AG09309 (cell line): ENCODE measurements around the gene TMPRSS13.

Source experiments
- DNase-seq: peaks from one replicate; pipeline ENCODE4 v3.0.0-alpha.2; 2010; ENCODE audit warnings: low read depth
- H3K4me3 ChIP-seq: 2 replicates; pipeline ENCODE4 v1.5.1; 2011; ENCODE audit warnings: mild to moderate bottlenecking, low read depth, low read length, moderate library complexity; ENCODE audit not compliant: control insufficient read depth
- TF ChIP-seq, protein P1 (sequence below): IDR thresholded peaks from 2 replicates; pipeline ENCODE4 v1.5.1; 2011; ENCODE audit warnings: mild to moderate bottlenecking, low read depth, low read length, inconsistent platforms; ENCODE audit not compliant: insufficient read depth, control insufficient read depth; ENCODE audit errors: missing control alignments

Gene TMPRSS13

DNA sequence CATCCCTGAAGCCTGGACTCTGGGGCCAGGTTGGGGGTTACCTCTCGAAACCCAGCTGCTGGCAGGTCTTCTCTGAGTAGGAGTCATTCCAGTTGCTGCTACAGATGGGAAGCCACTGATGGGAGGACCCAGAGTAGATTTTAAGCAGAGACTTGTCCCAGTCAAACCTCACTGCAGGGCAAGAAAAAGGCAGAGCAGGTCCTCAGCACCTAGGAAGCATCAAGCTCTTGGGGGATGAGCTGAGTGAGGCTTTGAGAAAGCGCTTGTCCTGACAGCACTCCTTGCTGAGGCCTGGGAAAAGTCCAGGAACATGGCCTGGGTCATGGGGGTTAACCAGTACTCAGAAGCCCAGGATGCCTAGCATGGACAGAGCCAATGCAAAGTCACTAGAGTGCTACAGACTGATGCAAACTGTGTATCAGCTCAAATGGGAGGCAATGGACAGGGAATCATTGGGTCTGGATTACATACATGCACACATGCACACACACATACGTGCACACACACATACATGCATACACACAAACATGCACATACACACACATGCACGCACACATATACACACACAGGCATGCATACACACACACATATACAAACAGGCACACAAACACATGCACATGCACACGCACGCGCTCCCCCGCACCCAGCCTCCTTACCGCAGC lies 15.3 kb downstream of the TMPRSS13 start:
- no peak for DNase-seq
- no peak overlapping the region for H3K4me3 ChIP-seq
- TF ChIP-seq, protein P1, sequence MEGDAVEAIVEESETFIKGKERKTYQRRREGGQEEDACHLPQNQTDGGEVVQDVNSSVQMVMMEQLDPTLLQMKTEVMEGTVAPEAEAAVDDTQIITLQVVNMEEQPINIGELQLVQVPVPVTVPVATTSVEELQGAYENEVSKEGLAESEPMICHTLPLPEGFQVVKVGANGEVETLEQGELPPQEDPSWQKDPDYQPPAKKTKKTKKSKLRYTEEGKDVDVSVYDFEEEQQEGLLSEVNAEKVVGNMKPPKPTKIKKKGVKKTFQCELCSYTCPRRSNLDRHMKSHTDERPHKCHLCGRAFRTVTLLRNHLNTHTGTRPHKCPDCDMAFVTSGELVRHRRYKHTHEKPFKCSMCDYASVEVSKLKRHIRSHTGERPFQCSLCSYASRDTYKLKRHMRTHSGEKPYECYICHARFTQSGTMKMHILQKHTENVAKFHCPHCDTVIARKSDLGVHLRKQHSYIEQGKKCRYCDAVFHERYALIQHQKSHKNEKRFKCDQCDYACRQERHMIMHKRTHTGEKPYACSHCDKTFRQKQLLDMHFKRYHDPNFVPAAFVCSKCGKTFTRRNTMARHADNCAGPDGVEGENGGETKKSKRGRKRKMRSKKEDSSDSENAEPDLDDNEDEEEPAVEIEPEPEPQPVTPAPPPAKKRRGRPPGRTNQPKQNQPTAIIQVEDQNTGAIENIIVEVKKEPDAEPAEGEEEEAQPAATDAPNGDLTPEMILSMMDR: no peak

DNA sequence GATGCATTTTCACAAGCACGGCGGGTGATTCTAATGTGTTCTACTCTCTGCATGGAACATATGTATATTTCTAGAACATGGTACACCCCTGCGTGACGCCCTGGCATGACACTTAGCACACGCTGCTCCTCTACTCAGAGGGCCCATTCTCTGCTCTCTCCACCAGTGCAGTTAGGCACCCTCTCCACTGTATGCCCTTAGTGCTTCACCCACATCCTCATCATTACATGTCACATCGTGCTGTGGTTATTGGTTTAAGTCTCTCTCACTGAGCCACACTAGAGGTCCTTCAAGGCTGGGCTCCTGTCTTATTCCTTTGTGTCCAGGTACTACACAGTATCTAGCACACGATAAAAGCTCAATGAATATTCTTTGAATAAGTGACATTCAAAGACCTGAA lies 16.7 kb downstream of the TMPRSS13 start:
- no peak for DNase-seq
- no peak overlapping the region for H3K4me3 ChIP-seq
- TF ChIP-seq, protein P1: no peak

DNA sequence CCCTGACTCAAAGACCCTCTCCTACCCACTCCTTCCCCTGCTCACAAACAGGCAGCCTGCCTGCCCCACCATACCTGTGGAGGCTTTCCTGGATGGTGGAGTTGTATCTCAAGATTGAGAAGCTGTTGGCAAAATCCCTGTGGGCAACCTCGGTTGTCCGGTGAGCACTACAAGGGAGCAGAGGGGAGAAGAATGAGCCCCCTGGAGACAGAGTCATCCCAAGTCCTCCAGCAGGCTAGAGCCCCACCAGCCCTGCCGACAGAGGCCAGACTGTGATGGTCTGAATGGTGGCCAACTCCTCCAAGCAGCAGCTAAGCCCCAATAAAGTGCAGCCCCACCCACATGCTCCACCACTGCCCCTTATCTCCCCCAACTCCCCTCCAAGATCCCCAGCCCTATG lies 17.5 kb downstream of the TMPRSS13 start:
- no peak for DNase-seq

DNA sequence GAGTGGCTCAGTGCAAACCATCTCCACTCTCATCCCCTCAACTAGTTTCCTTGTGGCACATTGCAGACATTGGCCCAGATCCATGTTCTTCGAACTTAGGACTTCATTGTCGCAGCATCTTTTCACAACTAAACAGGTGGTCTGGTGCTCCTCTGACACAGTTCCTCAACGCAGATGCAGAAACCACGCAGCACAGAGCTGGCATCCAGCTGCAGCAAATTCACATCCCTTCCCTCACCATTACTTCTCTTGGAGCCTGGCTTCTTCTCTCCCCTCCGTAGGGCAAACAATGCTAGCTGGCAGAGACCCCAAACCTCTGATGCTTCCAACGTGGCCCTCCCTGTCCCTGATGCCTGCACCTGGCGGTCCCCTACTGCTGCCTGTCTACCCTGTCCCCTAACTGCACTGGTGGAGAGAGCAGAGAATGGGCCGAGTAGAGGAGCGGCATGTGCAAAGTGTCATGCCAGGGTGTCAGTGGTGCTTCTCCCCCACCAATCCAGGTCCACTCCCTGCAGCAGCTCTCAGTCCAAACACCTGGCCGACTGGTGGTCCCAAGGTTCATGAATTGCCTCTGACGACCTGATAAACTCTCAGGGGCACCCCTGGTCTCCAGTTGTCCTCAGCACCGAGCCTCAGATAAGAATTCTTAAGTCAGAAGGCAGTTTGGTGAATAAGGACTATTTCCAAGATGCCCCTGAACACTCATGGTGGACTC lies 18.1 kb downstream of the TMPRSS13 start:
- H3K4me3 ChIP-seq: no peak overlapping the region
- no peak for DNase-seq
- TF ChIP-seq, protein P1: no peak

More for the DNA sequence above, 17.5 kb downstream of the TMPRSS13 start:
- no peak overlapping the region for H3K4me3 ChIP-seq
- TF ChIP-seq, protein P1: no peak

DNA sequence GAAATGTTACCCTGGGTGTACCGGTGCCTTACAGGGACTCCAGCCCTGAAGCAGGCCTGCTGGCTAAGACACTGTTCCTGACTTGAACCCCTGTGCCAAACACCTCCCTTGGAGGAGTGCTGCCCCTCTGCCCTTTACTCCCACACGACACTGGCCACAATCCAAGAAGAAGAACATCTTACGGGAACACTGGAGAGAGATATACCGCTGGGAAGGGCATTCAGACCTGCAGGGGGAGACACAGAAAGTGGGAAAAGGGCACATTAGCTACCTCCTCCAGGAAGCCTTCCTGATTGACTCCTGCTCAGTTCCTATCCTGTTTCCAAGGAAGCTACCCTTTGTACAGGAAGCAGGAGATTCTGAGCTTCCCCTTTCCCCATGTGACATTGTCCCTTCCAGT lies 18.7 kb downstream of the TMPRSS13 start:
- TF ChIP-seq, protein P1: no peak
- H3K4me3 ChIP-seq: no peak overlapping the region
- no peak for DNase-seq

DNA sequence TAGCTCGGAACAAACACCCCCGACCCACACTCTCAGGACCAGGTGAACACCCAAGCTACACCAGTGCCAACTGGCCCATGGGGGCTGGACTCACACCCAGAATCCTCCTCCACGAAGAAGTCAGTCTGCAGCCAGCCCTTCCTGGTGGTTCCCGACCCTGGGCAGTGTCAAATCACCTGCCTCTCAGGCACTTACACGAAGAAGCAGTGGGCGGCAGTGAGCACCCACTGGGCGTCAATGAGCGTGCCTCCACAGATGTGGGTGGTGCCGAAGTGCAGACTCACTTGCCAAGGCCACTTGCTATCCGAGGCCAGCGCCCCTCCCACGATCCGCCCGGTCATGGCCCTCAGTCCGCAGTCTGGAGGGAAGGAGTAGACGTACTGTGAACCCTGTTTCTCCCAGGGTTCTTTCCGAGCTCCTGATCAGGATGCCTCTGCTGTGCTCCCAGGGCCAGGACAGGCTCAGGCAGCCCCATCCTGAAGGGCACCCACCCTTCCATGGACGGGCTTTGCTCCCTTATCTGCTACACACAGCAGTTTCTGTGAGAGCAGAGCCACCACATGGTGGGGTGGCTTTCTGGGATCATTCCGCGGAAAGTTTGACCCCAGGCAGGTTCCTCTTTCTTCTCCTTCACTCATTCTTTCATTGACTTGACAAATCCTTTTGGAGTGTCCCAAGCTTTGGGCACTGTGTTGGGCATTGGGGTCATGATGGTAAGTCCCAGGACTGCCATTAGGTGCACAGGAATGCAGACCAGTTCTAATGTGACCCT lies 19.4 kb downstream of the TMPRSS13 start:
- DNase-seq: no peak
- TF ChIP-seq, protein P1: no peak

More for the DNA sequence above, 19.4 kb downstream of the TMPRSS13 start:
- no peak overlapping the region for H3K4me3 ChIP-seq
